Measurements from ENCODE around the gene THBS1.

The THBS1 gene

DNA sequence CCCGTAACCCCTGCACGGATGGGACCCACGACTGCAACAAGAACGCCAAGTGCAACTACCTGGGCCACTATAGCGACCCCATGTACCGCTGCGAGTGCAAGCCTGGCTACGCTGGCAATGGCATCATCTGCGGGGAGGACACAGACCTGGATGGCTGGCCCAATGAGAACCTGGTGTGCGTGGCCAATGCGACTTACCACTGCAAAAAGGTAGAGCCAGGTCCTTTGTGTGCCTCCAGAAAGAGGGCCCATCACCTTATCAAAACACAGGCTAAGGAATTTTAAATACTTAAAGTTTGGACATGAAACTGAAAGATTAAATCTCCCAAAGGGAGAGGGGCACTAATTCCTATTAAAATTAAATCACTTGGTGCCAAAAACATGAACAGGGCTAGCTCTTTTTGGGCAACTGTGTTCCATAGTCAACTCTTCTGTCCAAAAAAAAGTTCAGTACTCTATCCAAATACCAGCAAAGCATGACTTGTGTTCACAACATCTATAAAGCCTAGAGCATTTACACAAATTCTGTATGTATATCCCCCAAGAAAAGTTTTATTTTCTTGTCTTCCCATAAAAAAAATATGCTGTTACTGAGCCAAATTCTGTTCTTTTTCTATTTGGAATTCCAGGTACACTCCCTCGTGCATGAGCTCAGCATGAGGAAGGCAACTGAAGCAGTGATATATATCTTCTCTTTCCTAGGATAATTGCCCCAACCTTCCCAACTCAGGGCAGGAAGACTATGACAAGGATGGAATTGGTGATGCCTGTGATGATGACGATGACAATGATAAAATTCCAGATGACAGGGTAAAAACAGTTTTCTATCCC, 9.2 kb downstream of the THBS1 start:
- no peak for DNase-seq

DNA sequence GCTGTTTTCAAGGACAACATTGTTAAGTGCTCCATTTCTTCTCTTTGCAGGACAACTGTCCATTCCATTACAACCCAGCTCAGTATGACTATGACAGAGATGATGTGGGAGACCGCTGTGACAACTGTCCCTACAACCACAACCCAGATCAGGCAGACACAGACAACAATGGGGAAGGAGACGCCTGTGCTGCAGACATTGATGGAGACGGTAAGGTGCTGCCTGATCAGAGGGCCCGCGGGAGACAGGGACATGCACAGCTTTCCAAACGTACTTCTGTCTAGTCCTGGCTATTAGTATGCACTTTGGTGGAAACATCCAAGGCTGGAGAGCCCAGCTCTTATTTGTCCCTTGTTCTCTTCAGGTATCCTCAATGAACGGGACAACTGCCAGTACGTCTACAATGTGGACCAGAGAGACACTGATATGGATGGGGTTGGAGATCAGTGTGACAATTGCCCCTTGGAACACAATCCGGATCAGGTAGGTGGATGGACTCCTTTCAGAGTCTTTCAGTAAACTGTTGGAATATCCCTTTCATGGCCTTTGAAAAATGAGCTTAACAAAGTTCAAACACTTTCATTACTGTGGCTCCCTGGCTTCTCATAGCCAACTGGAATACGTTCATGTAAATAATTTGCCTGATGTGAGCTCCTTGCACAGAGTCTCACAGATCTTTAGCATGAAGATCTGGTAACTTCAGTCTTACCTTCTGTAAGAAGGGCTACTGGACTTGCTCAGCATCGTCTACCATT, 10.4 kb downstream of the THBS1 start:
- no peak for DNase-seq

DNA sequence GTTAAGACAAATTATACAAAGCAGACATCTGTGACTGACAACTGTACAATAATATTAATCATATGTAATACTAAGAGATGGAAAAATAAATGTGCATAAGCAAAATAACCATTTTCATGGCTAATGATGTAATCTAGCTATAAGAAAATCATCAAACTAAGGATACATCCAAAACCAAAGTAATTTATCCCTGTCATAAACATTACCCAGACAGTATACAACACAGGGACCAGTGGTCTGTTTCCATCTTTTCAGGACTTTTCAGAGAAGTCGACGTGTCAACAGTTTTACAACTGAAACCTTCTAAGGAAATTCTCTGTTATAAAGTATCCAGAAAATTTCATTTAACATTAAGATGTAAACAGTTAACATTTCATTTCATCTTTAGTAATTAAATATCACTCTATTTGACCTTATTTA, 11.0 kb downstream of the THBS1 start:
- no peak for DNase-seq

- no peak for DNase-seq
These were observed 11.6 kb downstream of the THBS1 start for GRCh38 chr15:39592500-39592899.

DNA sequence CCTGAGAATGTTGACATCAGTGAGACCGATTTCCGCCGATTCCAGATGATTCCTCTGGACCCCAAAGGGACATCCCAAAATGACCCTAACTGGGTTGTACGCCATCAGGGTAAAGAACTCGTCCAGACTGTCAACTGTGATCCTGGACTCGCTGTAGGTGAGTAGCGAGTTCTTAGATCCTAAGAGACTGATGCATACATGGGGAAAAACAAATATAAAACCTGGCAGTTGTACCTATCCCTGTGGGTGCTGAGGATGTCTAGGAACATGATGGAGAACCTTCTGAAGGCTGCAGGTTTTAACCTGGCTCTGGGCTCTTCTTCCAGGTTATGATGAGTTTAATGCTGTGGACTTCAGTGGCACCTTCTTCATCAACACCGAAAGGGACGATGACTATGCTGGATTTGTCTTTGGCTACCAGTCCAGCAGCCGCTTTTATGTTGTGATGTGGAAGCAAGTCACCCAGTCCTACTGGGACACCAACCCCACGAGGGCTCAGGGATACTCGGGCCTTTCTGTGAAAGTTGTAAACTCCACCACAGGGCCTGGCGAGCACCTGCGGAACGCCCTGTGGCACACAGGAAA, 12.3 kb downstream of the THBS1 start:
- DNase-seq: no peak

DNA sequence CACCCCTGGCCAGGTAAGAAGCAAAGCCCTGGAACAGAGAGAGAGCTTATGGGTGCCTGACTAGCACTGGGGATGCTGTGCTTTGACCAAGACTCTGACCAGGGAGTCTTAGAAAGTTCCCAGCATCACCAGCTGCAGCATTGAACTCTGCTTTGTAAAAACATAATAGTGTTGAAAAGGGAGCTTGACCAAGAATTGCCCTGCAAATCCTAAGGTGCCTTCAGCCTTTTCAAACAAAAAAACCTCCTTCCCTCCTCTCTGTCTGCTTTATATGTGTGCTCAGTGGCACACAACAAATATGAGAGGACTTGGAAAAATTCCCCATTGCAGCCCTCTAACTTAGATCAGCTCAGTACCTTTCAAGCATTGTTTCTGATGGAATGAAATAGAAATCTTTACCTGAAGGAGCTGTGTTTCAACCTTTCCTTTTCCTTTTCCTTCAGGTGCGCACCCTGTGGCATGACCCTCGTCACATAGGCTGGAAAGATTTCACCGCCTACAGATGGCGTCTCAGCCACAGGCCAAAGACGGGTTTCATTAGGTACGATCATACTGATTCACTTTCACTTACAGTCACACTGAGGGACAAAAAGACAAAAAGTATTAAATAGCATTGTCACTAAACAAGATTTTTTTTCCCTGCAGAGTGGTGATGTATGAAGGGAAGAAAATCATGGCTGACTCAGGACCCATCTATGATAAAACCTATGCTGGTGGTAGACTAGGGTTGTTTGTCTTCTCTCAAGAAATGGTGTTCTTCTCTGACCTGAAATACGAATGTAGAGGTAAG, 13.0 kb downstream of the THBS1 start:
- DNase-seq: no peak

DNA sequence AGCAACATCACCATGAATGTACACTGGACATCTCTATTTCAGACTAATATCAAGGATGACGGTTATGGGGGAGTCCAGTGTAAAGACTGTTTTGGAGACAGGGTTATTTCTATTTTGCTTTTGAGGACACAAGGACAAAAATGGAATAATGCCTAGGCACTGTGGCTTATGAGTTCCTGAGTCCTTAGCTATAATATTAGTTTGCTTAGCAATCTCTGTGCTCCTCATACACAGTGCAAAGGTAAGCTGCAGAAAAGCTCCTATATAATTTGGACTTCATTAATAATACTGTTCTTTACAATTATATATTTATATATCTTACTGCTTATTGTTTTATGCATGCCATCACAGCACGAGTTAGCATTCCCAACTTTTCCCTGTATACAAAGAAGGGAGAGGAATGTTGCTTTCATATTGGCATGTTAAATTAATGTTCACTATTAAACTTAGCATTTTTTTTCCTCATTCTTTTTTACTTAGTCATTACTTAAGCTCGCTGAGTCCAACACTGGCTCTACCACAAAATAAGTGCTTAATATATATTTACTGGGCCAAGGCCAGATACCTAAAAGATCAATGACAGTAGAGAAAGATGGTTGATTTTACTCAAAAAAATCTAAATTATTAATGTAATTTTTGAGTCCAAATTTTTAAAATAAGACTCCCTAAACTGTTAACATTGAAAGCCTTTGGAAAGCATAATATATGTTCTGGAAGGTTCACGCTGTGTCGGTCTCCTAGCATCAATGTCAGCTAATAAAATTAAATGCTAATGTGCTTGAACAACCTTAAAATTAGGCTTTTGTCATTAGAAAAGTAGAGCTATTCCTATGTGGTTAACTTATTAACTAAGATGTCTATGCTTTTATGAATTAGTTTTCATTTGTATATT, 13.8 kb downstream of the THBS1 start:
- no peak for DNase-seq

GRCh38 chr15:39595338-39596221, 14.7 kb downstream of the THBS1 start:
- no peak for DNase-seq

- DNase-seq: no peak
These were observed 15.6 kb downstream of the THBS1 start for GRCh38 chr15:39596358-39597051.

GRCh38 chr15:39597336-39597735, 16.5 kb downstream of the THBS1 start:
- no peak for DNase-seq

DNA sequence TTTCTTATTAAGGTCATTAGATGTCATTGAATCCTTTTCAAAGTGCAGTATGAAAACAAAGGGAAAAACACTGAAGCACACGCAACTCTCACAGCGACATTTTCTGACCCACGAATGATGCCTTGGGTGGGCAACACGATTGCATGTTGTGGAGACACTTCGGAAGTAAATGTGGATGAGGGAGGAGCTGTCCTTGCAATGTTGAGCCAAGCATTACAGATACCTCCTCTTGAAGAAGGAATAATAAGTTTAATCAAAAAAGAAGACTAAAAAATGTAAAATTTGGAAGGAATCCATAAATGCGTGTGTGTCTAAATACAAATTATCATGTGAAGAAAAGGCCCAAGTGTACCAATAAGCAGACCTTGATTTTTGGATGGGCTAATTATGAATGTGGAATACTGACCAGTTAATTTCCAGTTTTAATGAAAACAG, 16.9 kb downstream of the THBS1 start:
- no peak for DNase-seq

DNA sequence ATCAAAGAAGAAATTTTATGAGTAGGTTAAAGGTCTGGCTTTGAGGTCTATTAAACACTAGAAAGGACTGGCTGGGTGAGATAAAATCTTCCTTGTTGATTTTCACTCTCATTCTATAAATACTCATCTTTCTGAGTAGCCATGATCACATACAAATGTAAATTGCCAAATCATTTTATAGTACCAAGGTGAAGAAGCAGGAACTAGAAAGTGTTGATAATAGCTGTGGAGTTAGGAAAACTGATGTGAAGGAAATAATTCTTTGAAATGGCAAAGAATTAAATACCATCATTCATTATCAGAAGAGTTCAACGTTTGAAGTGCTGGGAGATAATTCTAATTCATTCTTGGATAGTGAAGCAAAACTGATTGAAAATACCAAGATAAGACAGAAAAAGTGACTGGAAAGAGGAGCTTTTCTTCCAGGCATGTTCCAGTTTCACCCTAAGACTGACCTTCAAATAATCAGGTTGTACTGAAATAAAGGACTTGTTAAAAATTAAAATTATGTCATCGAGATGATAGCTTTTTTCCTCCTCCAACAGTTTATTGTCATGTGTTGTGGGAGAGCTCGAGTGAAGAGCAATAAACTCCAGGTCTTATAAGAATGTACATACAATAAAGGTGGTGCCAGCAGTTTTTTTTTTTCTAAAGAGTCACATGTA, 17.4 kb downstream of the THBS1 start:
- no peak for DNase-seq

DNA sequence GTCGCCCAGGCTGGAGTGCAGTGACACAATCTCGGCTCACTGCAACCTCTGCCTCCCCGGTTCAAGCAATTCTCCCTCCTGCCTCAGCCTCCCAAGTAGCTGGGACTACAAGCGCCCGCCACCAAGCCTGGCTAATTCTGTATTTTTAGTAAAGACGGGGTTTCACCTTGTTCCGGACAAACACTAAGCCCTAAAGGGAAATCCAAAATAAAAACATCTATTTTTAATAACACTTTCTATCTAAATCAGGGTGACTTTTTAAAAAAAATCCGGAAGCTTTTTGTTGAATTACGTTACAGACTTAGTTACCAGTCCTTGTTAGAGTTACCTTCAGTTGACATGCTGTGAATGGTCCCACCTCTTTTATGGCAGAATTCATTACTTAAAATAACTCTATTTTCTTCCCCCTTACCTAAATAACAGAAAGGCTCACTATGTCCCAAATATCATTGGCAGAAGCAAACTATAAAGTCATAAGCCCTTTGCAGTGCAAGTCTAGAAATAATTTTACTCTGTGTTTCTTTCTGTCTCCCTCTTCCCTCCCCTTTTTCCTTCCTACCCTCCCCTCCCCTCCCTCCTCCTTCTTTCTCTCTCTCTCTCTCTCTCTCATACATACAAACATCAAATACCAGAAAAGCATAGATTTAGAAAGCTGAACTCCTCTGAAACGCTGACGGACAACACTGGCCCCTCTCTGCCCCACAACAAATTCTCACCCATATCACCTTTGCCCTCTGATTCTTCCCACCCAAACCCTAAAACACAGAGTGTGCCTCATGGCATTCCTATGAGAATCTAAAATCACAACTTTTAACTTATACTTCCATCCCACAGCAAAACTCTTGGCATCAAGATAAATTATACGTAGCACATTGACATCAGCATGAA, 18.3 kb downstream of the THBS1 start:
- no peak for DNase-seq

GRCh38 chr15:39599871-39600270, 19.0 kb downstream of the THBS1 start:
- no peak for DNase-seq

GRCh38 chr15:39602143-39602542, 21.3 kb downstream of the THBS1 start:
- no peak for DNase-seq

- DNase-seq: no peak
These were observed 24.3 kb downstream of the THBS1 start for GRCh38 chr15:39605146-39605545.

- DNase-seq: no peak
These were observed 27.6 kb downstream of the THBS1 start for GRCh38 chr15:39608185-39609139.

Measured in SW 1271 (cell line).